ENCODE results near the gene MED14.

The MED14 gene

GRCh38 chrX:40736170-40736505 is 796 bp upstream of the MED14 start:
- TF ChIP-seq REST (IDR thresholded peaks at IDR 0.05; ENCODE audit: insufficient read depth in 1 of 2, low read depth in 2 of 2, low read length in 2 of 2) (no peak), POLR2AphosphoS5 (IDR thresholded peaks at IDR 0.05; ENCODE audit: low read depth, low read length) (no peak), FOXP2 (optimal IDR thresholded peaks at IDR 0.05; ENCODE audit: borderline replicate concordance, extremely low read depth, extremely low read length, insufficient read depth) (no peak), SIN3A (IDR thresholded peaks at IDR 0.05; ENCODE audit: borderline replicate concordance, insufficient read depth, low read length) (no peak), TAF1 (IDR thresholded peaks at IDR 0.05; ENCODE audit: borderline replicate concordance, insufficient read depth, low read length) (no peak)

- TF ChIP-seq POLR2AphosphoS5 (IDR thresholded peaks at IDR 0.05; ENCODE audit: low read depth, low read length) = no peak
- TF ChIP-seq SIN3A (IDR thresholded peaks at IDR 0.05; ENCODE audit: borderline replicate concordance, insufficient read depth, low read length) = no peak
- TF ChIP-seq TAF1 (IDR thresholded peaks at IDR 0.05; ENCODE audit: borderline replicate concordance, insufficient read depth, low read length) = no peak
- TF ChIP-seq REST (IDR thresholded peaks at IDR 0.05; ENCODE audit: insufficient read depth in 1 of 2, low read depth in 2 of 2, low read length in 2 of 2) = no peak
- TF ChIP-seq FOXP2 (optimal IDR thresholded peaks at IDR 0.05; ENCODE audit: borderline replicate concordance, extremely low read depth, extremely low read length, insufficient read depth) = no peak
These were observed 394 bp downstream of the MED14 start for GRCh38 chrX:40734971-40735324.

GRCh38 chrX:40733706-40734105 is 1.6 kb downstream of the MED14 start:
- TF ChIP-seq POLR2AphosphoS5 (IDR thresholded peaks at IDR 0.05; ENCODE audit: low read depth, low read length) = no peak
- TF ChIP-seq REST (IDR thresholded peaks at IDR 0.05; ENCODE audit: insufficient read depth in 1 of 2, low read depth in 2 of 2, low read length in 2 of 2) = no peak
- TF ChIP-seq SIN3A (IDR thresholded peaks at IDR 0.05; ENCODE audit: borderline replicate concordance, insufficient read depth, low read length) = no peak
- TF ChIP-seq TAF1 (IDR thresholded peaks at IDR 0.05; ENCODE audit: borderline replicate concordance, insufficient read depth, low read length) = no peak
- no peak for TF ChIP-seq FOXP2 (optimal IDR thresholded peaks at IDR 0.05; ENCODE audit: borderline replicate concordance, extremely low read depth, extremely low read length, insufficient read depth)

GRCh38 chrX:40729598-40730584 is 5.5 kb downstream of the MED14 start:
- no peak for TF ChIP-seq POLR2AphosphoS5 (IDR thresholded peaks at IDR 0.05; ENCODE audit: low read depth, low read length)
- TF ChIP-seq REST (IDR thresholded peaks at IDR 0.05; ENCODE audit: insufficient read depth in 1 of 2, low read depth in 2 of 2, low read length in 2 of 2) = no peak
- no peak for TF ChIP-seq TAF1 (IDR thresholded peaks at IDR 0.05; ENCODE audit: borderline replicate concordance, insufficient read depth, low read length)
- no peak for TF ChIP-seq SIN3A (IDR thresholded peaks at IDR 0.05; ENCODE audit: borderline replicate concordance, insufficient read depth, low read length)
- no peak for TF ChIP-seq FOXP2 (optimal IDR thresholded peaks at IDR 0.05; ENCODE audit: borderline replicate concordance, extremely low read depth, extremely low read length, insufficient read depth)
